Glomerular visceral epithelial cell (primary cell): Measurements from ENCODE around the gene INSL6.
"Not testable (repeated sequence)": the region's sequence is repeated elsewhere in the genome, so short reads cannot be mapped to it uniquely, and the experiment has no call there.

Source experiments
- DNase-seq: peaks from one replicate; pipeline ENCODE4 v3.0.0-alpha.2; 2016; ENCODE audit errors: extremely low spot score

INSL6 gene, protein sequence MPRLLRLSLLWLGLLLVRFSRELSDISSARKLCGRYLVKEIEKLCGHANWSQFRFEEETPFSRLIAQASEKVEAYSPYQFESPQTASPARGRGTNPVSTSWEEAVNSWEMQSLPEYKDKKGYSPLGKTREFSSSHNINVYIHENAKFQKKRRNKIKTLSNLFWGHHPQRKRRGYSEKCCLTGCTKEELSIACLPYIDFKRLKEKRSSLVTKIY

DNA sequence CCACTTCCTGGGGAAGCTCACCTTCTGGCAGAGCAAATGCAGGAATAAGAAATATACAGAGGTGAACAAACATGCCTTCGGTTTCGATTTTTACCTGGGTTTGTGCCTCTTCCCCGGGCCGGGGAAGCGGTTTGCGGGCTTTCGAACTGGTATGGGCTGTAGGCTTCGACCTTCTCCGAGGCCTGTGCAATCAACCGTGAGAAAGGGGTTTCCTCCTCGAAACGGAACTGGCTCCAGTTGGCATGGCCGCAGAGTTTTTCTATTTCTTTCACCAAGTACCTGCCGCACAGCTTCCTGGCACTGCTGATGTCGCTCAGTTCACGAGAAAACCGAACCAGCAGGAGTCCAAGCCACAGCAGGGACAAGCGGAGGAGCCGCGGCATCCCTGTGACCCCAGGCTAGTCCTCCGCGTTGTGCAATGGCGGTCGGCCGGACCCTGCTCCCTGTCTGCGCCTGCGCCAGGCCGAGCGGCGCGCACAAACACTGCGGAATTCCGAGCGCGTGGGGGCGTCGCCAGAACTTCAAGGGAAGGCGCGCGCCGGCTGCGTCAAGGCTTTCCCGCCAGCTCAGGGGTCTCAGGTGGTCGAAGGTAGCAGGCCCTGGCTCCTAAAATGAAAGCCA lies at the start of gene INSL6:
TSS of gene INSL6 (minus strand) at position 420 of the 621 bp plus-strand sequence. CDS start at position 383, 37 bp downstream.
- DNase-seq, result no peak

DNA sequence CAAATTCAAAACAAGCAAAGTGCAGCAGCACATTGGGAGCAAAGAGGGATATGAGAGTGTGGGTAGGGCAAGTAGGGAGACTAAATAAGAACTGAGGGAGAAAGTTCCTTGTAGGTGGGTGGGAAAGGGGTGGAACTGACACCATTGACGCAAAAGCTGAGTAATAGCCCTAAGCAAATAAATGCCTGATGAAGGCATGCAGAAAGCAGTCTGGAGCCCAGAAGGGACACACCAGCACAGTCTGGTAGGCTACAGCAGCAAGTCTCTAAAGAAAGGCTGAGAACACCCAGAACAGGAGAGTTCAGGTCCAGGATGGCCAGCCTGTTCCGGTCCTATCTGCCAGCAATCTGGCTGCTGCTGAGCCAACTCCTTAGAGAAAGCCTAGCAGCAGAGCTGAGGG lies 45.8 kb upstream of the INSL6 start, which contains the start of gene INSL4:
TSS of gene INSL4 (plus strand) at position 208 of the 400 bp plus-strand sequence. CDS start at position 313, 105 bp downstream.
- peak; percentile 8 for DNase-seq

DNA sequence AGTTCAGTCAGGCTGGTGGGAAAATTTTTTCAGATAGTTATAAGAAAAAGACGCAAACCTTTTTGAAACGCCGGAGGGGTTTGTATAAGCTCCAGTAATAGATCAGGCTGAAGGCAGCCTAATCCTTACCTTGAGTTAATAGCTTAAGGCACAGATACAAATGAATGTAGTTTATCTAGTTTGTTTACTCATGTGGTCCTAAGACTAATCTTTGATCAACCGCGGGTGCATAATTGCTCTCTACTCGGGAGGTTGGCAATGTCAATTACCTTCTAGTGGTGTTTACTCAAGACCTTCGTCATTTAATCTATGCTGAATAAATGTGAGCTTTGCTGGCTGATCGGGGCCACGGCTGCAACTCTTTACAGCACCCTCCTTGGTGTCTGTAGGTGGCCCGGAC lies 45.1 kb upstream of the INSL6 start:
- no peak for DNase-seq

DNA sequence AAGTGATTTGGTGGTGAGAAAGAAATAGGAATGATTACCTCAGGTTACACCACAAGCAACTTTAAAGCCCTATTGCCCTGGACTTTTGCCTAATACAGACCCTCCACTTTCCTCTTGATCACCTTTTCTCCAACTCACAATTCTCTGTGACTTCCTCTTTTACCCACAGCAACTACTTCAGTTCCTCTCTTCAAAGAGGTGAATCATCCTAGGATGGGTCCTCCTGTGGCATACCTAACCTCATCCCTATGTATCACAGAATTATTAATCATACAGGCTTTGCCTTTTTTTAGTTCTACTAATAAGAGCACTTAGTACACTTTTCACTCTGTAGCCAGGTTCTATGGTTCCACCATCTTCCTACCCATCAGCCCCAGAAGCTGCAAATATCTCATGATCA lies 19.6 kb upstream of the INSL6 start:
- no peak for DNase-seq

- DNase-seq, result no peak
Measured at GRCh38 chr9:5195463-5195862, 10.0 kb upstream of the INSL6 start.

- DNase-seq, result no peak
Measured at GRCh38 chr9:5193345-5193744, 7.9 kb upstream of the INSL6 start.

DNA sequence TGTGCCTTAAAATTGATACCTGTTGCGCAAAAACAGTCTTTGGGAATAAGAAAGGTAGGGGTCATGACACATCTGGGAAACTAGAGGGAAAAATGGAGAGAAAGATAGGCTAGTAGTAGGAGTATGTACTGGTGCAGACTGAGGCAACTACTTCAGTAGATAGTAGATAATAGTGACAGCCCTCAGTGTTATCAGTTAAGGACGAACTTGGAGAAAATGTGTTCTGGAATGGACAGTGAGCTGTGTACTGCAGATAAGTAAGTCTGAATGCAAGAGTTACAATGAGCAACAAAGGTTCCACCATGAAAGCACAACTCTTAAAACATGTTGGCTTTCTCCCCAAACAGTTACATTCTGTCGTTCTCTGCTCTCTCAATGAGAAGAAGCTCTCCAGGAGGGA lies 6.5 kb upstream of the INSL6 start:
- DNase-seq, result no peak

DNA sequence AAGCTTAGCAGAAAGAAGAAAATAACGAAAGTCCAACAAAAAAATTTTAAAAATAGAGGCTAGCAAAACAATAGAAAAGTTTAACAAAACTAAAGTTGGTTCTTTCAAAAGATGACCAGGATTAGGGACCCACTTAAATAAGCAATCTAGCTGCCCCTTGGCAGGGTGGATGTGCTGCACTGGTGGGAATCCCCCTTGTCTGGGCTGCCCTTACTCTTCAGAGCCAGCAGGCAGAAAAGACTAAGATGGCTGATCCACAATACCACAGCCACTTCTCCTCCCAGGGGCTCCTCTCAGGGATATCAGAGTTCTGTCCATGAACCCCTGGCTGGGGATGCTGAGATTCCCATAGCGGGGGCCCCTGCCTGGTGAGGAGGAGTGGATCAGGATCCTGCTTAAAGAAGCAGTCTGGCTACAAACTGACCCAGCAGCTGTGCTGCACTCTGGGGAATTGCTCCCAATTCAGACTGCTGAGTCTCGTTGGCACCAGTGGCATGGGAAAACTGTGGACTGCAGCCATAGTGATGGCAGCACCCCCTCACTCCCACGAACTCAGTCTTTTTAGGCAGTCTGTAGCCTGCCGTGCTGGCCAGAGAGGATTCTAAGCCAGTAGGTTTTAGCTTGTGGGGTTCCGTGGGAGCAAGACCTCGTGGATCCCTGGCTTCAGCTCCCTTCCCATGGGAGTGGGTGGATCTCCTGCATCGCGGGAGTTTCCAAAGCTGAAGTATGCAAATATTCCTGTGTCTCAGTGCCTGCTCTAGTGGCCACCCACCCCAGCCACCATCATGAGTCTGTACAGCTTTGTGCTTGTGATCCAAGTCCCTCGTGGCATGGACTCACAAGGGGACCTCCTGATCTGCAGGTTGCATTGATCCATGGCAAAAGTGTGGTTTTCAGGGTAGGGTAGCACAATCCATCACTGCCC lies 2.9 kb upstream of the INSL6 start:
- no peak for DNase-seq

- peak; percentile 78 for DNase-seq
Measured at GRCh38 chr9:5186416-5187169, 1.2 kb upstream of the INSL6 start.

DNA sequence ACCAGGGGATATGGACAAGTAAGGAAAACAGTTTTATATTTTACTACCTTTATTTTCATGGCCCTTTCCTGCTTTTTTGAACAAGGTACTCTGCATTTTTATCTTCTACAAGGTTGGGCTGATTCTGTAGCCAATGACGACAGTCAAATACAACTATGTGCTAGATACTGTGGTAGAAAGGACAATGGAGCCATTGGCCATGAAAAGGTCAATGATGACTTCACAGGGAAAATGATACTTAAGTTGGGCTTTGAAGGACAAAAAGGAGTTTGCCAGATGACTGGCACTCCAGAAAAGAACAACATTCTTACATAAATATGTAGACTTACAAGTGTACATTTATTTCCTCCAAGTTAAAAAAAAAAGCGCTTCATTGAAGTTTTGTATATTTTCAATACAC lies 663 bp downstream of the INSL6 start:
- DNase-seq, result no peak

GRCh38 chr9:5180631-5181030 lies 4.8 kb downstream of the INSL6 start:
- not testable (repeated sequence) for DNase-seq

GRCh38 chr9:5178126-5178805 lies 7.2 kb downstream of the INSL6 start:
- DNase-seq, result no peak

DNA sequence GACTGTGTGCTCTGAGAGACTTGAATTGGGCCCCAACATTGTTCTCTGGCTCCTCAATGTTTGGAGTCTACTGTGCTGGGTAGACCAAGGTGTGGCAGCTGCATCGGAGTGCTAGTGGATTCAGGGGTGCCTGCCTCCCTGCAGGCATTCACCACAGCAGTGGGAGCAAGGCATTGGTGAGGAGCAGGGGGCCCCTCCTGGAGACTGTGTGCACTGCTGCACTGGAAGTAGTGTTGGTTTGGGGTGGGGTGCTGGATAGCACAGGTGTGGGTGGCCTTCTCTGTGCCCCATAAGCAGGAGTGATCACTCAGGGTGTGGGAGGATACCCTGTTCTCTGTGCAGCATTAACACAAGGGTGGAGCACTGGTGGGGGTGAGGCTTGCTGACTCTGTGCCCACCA lies 39.2 kb downstream of the INSL6 start:
- no peak for DNase-seq

- no peak for DNase-seq
Measured at GRCh38 chr9:5144217-5144616, 41.2 kb downstream of the INSL6 start.

GRCh38 chr9:5140151-5140550 lies 45.3 kb downstream of the INSL6 start:
- DNase-seq, result no peak

DNA sequence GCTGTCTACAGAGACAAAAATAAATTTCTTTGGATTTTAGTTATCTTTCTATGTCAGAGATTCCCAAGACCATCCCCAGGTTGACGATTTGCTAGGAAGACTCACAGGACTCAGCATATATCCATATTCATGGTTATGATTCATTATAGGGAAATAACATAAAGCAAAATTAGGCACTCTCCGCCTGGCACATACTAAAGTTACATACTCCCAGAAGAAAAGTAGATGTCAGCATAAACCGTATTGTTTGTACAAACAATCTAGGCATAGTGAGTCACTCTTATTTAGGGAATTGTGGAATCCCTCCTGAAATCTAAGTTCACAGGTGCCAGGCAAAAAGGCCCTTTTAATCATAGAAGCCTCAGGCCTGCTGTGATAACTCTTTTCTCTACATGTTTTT lies 62.9 kb downstream of the INSL6 start:
- DNase-seq, result no peak

DNA sequence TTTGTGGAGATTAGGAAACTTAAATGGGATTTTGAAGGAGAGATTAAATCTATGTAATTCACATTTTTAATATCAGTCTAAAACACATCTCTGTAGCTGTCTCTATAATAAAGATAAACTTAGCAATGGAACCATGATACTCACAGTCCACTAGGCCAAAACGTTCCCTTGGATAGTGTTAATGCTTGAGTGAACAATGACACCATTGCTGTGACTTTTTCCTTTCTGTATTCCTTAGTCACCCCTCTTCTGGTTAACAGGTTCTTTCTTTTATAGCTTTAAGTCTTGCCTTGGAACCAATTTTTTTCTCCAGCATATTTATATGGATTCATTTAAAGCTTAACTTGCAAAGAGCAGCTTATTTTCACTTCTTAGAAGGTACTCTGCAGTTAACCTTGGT lies 63.3 kb downstream of the INSL6 start:
- no peak for DNase-seq

GRCh38 chr9:5113994-5114748 lies 71.3 kb downstream of the INSL6 start:
- no peak for DNase-seq
